HepG2 (cell line): Measurements from ENCODE around the gene EXOSC9.

Experiments used
- ASH2L ChIP-seq: fragments of 300-600, 200-600 bp; sonication (generic); IDR thresholded peaks from 2 replicates; pipeline ENCODE4 v1.7.0; 2017; ENCODE audit warnings: low read depth, mild to moderate bottlenecking, moderate library complexity, mixed read lengths, low read length; ENCODE audit not compliant: insufficient read length
- CREM ChIP-seq, 2 experiments: sonication (generic) in 1 of 2; formaldehyde crosslinking in 1 of 2; IDR thresholded peaks; 2 replicates each; pipeline versions ENCODE4 v1.4.0 to v1.6.1; 2016 to 2020; ENCODE audit warnings: antibody characterized with exemption in 1 of 2, mild to moderate bottlenecking in 1 of 2, missing genetic modification reagents in 1 of 2
- POLR2AphosphoS5 ChIP-seq: IDR thresholded peaks from 2 replicates; pipeline ENCODE4 v1.6.1; 2012; ENCODE audit warnings: low read depth, low read length
- SCMH1 ChIP-seq: sonication (generic); formaldehyde crosslinking; IDR thresholded peaks from 2 replicates; pipeline ENCODE4 v1.9.0; 2021; ENCODE audit warnings: missing genetic modification reagents, mild to moderate bottlenecking, borderline replicate concordance
- SP1 ChIP-seq, 2 experiments: fragments of 450-650 bp in 1 of 2; sonication (generic) in 1 of 2; formaldehyde crosslinking in 1 of 2; IDR thresholded peaks; 2 replicates each; pipeline versions ENCODE4 v1.4.0 to v1.6.1; 2016 to 2020; ENCODE audit warnings: missing genetic modification reagents in 1 of 2
- ZBTB38 ChIP-seq: sonication (generic); formaldehyde crosslinking; IDR thresholded peaks from 2 replicates; pipeline ENCODE4 v1.5.1; 2020; ENCODE audit warnings: mild to moderate bottlenecking, missing genetic modification reagents
- ZNF292 ChIP-seq: sonication (generic); formaldehyde crosslinking; IDR thresholded peaks from 2 replicates; pipeline ENCODE4 v1.8.1; 2022; ENCODE audit warnings: mild to moderate bottlenecking, low read depth, missing genetic modification reagents, borderline replicate concordance
- ZNF530 ChIP-seq: sonication (generic); formaldehyde crosslinking; IDR thresholded peaks from 2 replicates; pipeline ENCODE4 v1.5.0; 2020; ENCODE audit warnings: low read depth, mild to moderate bottlenecking, missing genetic modification reagents
- TF ChIP-seq, protein P1 (sequence below): sonication (generic); formaldehyde crosslinking; IDR thresholded peaks from 2 replicates; pipeline ENCODE4 v1.4.0; 2020; ENCODE audit warnings: missing genetic modification reagents
- TF ChIP-seq, protein P2 (sequence below): IDR thresholded peaks from 2 replicates; pipeline ENCODE4 v1.6.1; 2016; ENCODE audit warnings: low read depth, missing genetic modification reagents, missing compliant biosample characterization
- TF ChIP-seq, protein P3 (sequence below): sonication (generic); formaldehyde crosslinking; IDR thresholded peaks from 2 replicates; pipeline ENCODE4 v1.5.0; 2020; ENCODE audit warnings: mild to moderate bottlenecking, missing genetic modification reagents, moderate library complexity

DNA sequence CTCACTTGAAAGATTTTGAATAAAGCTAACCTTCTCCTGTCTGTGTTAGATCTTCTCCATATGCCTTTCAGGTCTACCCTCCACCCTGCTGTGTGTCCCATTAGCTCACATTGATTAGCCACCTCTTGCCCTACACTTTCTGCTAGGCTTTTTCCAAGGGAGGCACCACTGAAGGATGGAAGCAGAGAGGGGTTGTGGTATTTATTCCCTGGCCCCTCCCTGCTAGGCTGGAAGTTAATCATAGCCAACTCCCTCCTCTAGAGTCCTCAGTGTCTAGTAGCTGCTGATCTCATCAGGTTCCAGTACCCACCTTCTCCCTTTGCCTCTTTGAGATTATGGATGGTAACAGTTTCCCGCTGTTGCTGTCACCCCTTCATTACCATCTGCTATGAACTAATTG lies 27.2 kb upstream of the EXOSC9 start:
- TF ChIP-seq ZBTB38 (no peak), ZNF292 (no peak), CREM (IDR thresholded peaks at IDR 0.05) (no peak), CREM (CRISPR knock-in tag; IDR thresholded peaks at IDR 0.05) (no peak), ZNF530 (CRISPR knock-in tag) (no peak), POLR2AphosphoS5 (no peak), SP1 (IDR thresholded peaks at IDR 0.05) (no peak), SP1 (CRISPR knock-in tag; IDR thresholded peaks at IDR 0.05) (no peak), ASH2L (no peak), SCMH1 (no peak)
- TF ChIP-seq, protein P1, sequence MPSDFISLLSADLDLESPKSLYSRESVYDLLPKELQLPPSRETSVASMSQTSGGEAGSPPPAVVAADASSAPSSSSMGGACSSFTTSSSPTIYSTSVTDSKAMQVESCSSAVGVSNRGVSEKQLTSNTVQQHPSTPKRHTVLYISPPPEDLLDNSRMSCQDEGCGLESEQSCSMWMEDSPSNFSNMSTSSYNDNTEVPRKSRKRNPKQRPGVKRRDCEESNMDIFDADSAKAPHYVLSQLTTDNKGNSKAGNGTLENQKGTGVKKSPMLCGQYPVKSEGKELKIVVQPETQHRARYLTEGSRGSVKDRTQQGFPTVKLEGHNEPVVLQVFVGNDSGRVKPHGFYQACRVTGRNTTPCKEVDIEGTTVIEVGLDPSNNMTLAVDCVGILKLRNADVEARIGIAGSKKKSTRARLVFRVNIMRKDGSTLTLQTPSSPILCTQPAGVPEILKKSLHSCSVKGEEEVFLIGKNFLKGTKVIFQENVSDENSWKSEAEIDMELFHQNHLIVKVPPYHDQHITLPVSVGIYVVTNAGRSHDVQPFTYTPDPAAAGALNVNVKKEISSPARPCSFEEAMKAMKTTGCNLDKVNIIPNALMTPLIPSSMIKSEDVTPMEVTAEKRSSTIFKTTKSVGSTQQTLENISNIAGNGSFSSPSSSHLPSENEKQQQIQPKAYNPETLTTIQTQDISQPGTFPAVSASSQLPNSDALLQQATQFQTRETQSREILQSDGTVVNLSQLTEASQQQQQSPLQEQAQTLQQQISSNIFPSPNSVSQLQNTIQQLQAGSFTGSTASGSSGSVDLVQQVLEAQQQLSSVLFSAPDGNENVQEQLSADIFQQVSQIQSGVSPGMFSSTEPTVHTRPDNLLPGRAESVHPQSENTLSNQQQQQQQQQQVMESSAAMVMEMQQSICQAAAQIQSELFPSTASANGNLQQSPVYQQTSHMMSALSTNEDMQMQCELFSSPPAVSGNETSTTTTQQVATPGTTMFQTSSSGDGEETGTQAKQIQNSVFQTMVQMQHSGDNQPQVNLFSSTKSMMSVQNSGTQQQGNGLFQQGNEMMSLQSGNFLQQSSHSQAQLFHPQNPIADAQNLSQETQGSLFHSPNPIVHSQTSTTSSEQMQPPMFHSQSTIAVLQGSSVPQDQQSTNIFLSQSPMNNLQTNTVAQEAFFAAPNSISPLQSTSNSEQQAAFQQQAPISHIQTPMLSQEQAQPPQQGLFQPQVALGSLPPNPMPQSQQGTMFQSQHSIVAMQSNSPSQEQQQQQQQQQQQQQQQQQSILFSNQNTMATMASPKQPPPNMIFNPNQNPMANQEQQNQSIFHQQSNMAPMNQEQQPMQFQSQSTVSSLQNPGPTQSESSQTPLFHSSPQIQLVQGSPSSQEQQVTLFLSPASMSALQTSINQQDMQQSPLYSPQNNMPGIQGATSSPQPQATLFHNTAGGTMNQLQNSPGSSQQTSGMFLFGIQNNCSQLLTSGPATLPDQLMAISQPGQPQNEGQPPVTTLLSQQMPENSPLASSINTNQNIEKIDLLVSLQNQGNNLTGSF (CRISPR knock-in tag), result no peak
- TF ChIP-seq, protein P2, sequence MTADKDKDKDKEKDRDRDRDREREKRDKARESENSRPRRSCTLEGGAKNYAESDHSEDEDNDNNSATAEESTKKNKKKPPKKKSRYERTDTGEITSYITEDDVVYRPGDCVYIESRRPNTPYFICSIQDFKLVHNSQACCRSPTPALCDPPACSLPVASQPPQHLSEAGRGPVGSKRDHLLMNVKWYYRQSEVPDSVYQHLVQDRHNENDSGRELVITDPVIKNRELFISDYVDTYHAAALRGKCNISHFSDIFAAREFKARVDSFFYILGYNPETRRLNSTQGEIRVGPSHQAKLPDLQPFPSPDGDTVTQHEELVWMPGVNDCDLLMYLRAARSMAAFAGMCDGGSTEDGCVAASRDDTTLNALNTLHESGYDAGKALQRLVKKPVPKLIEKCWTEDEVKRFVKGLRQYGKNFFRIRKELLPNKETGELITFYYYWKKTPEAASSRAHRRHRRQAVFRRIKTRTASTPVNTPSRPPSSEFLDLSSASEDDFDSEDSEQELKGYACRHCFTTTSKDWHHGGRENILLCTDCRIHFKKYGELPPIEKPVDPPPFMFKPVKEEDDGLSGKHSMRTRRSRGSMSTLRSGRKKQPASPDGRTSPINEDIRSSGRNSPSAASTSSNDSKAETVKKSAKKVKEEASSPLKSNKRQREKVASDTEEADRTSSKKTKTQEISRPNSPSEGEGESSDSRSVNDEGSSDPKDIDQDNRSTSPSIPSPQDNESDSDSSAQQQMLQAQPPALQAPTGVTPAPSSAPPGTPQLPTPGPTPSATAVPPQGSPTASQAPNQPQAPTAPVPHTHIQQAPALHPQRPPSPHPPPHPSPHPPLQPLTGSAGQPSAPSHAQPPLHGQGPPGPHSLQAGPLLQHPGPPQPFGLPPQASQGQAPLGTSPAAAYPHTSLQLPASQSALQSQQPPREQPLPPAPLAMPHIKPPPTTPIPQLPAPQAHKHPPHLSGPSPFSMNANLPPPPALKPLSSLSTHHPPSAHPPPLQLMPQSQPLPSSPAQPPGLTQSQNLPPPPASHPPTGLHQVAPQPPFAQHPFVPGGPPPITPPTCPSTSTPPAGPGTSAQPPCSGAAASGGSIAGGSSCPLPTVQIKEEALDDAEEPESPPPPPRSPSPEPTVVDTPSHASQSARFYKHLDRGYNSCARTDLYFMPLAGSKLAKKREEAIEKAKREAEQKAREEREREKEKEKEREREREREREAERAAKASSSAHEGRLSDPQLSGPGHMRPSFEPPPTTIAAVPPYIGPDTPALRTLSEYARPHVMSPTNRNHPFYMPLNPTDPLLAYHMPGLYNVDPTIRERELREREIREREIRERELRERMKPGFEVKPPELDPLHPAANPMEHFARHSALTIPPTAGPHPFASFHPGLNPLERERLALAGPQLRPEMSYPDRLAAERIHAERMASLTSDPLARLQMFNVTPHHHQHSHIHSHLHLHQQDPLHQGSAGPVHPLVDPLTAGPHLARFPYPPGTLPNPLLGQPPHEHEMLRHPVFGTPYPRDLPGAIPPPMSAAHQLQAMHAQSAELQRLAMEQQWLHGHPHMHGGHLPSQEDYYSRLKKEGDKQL (CRISPR knock-in tag), result no peak
- TF ChIP-seq, protein P3, sequence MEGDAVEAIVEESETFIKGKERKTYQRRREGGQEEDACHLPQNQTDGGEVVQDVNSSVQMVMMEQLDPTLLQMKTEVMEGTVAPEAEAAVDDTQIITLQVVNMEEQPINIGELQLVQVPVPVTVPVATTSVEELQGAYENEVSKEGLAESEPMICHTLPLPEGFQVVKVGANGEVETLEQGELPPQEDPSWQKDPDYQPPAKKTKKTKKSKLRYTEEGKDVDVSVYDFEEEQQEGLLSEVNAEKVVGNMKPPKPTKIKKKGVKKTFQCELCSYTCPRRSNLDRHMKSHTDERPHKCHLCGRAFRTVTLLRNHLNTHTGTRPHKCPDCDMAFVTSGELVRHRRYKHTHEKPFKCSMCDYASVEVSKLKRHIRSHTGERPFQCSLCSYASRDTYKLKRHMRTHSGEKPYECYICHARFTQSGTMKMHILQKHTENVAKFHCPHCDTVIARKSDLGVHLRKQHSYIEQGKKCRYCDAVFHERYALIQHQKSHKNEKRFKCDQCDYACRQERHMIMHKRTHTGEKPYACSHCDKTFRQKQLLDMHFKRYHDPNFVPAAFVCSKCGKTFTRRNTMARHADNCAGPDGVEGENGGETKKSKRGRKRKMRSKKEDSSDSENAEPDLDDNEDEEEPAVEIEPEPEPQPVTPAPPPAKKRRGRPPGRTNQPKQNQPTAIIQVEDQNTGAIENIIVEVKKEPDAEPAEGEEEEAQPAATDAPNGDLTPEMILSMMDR (CRISPR knock-in tag), result no peak
